ENCODE data around the gene DCAF11.

GRCh38 chr14:24064856-24065255, 49.7 kb upstream of the DCAF11 start:
- TF ChIP-seq CTCF (IDR thresholded peaks at IDR 0.05) (no peak), POLR2A (IDR thresholded peaks at IDR 0.05) (no peak)

Measured in esophagus squamous epithelium (tissue), 4 donors.